Fibroblast of lung (primary cell): ENCODE measurements around the gene APOBEC4. TPM values are rescaled to one million over a fixed set of nuclear protein-coding genes. Genes with fewer than 3 reads are reported as not detected.
A peak's percentile ranks its signal among the peaks of the same experiment; 100 is the strongest.

Experiments used
- DNase-seq, 2 donors: peaks; one replicate each; pipeline versions ENCODE4 v3.0.0 to v3.0.0-alpha.2; 2010; ENCODE audit warnings: low read depth in 2 of 2
- H2AFZ ChIP-seq: 2 replicates; pipeline ENCODE4 v1.5.1; 2012; ENCODE audit warnings: low read length, control low read depth, inconsistent platforms
- H3K27ac ChIP-seq: 2 replicates; pipeline ENCODE4 v1.5.1; 2011; ENCODE audit warnings: low read length, control low read depth; ENCODE audit not compliant: insufficient read depth
- H3K27me3 ChIP-seq: 2 replicates; pipeline ENCODE4 v1.5.1; 2011; ENCODE audit warnings: mild to moderate bottlenecking, low read length; ENCODE audit not compliant: control insufficient read depth, insufficient read depth
- H3K36me3 ChIP-seq: 2 replicates; pipeline ENCODE4 v1.5.1; 2011; ENCODE audit warnings: low read length; ENCODE audit not compliant: control insufficient read depth, insufficient read depth
- H3K4me1 ChIP-seq: 2 replicates; pipeline ENCODE4 v1.5.1; 2011; ENCODE audit warnings: low read length; ENCODE audit not compliant: control insufficient read depth, insufficient read depth; ENCODE audit errors: extremely low read depth
- H3K4me2 ChIP-seq: 2 replicates; pipeline ENCODE4 v1.5.1; 2011; ENCODE audit warnings: low read length, control low read depth; ENCODE audit not compliant: insufficient read depth; ENCODE audit errors: extremely low read depth
- H3K4me3 ChIP-seq, 4 experiments: fragments of 200-600 bp in 1 of 4; sonication (generic) in 1 of 4; replicated peaks in 1 of 4; 2 replicates each; pipeline ENCODE4 v1.5.1; 2011 to 2016; ENCODE audit warnings: low read length in 4 of 4, low read depth in 3 of 4, mild to moderate bottlenecking in 3 of 4, control low read depth in 2 of 4, inconsistent platforms in 1 of 4, mixed read lengths in 1 of 4; ENCODE audit not compliant: insufficient read depth in 1 of 4; ENCODE audit errors: control extremely low read depth in 1 of 4
- H3K79me2 ChIP-seq: 2 replicates; pipeline ENCODE4 v1.5.1; 2012; ENCODE audit warnings: mild to moderate bottlenecking, low read length, inconsistent platforms; ENCODE audit not compliant: control insufficient read depth, insufficient read depth
- H3K9ac ChIP-seq: 2 replicates; pipeline ENCODE4 v1.5.1; 2011; ENCODE audit warnings: mild to moderate bottlenecking, low read length, control low read depth; ENCODE audit not compliant: insufficient read depth
- H3K9me3 ChIP-seq: 2 replicates; pipeline ENCODE4 v1.5.1; 2012; ENCODE audit warnings: low read depth, low read length; ENCODE audit not compliant: control insufficient read depth, insufficient read depth
- H4K20me1 ChIP-seq: 2 replicates; pipeline ENCODE4 v1.5.1; 2011; ENCODE audit warnings: low read length; ENCODE audit not compliant: control insufficient read depth, insufficient read depth; ENCODE audit errors: extremely low read depth
- EZH2 ChIP-seq: IDR thresholded peaks from 2 replicates; pipeline ENCODE4 v1.5.1; 2012; ENCODE audit warnings: low read length, control low read depth, mild to moderate bottlenecking; ENCODE audit errors: missing control alignments
- polyA plus RNA-seq, 2 donors: library from polyadenylated mRNA; depleted of rRNA in 1 of 2; stranded (reverse) in 1 of 2; unstranded in 1 of 2; fragments of >200 nt; gene quantifications; 2 replicates each; pipeline ENCODE4 v1.2.1, GENCODE V29; 2011 to 2012; ENCODE audit warnings: missing spikeins in 1 of 2
- total RNA-seq: library from RNA; depleted of rRNA; stranded (reverse); fragments of >200 nt; gene quantifications from 2 replicates; pipeline ENCODE4 v1.2.1, GENCODE V29; 2014
- TF ChIP-seq, protein P1 (sequence below), 2 donors: IDR thresholded peaks in 1 of 2; conservative IDR thresholded peaks in 1 of 2; 1 replicate in 1 of 2; 2 replicates in 1 of 2; pipeline ENCODE4 v1.5.1; 2011 to 2012; ENCODE audit warnings: low read length in 2 of 2, control low read depth in 1 of 2, inconsistent platforms in 1 of 2, low read depth in 1 of 2, mild to moderate bottlenecking in 1 of 2

APOBEC4 gene
- total and polyA plus RNA-seq, 2 donors (not counting 1 experiment from before 2014, with no cell fraction given): not detected

DNA sequence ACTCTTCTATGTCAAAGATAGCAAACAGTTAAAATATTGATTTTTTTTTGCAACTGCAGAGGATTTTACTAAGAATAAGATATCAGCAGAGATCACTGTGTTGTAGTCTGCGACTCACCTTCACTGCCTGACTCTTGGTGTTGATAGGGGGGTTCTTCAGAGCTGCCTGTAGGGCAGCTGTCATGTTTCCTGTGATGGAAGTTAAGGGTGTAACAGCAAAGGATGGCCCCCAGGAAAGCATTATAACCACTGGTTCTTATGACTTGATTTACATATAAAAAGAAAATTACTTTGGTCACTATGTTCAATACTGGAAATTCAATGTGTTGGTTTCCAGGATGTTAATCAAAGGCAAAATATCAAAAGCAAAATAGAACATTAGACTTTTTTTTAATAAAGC, 20.2 kb downstream of the APOBEC4 start:
- H3K9ac ChIP-seq: no peak overlapping the region
- TF ChIP-seq, protein P1, sequence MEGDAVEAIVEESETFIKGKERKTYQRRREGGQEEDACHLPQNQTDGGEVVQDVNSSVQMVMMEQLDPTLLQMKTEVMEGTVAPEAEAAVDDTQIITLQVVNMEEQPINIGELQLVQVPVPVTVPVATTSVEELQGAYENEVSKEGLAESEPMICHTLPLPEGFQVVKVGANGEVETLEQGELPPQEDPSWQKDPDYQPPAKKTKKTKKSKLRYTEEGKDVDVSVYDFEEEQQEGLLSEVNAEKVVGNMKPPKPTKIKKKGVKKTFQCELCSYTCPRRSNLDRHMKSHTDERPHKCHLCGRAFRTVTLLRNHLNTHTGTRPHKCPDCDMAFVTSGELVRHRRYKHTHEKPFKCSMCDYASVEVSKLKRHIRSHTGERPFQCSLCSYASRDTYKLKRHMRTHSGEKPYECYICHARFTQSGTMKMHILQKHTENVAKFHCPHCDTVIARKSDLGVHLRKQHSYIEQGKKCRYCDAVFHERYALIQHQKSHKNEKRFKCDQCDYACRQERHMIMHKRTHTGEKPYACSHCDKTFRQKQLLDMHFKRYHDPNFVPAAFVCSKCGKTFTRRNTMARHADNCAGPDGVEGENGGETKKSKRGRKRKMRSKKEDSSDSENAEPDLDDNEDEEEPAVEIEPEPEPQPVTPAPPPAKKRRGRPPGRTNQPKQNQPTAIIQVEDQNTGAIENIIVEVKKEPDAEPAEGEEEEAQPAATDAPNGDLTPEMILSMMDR (conservative IDR thresholded peaks at IDR 0.05 in 1 of 2, IDR thresholded peaks at IDR 0.05 in 1 of 2; ENCODE audit: low read depth in 1 of 2, low read length in 2 of 2): no peak
- no peak for TF ChIP-seq EZH2
- no peaks in the 10 kb centered on the region for H4K20me1 ChIP-seq
- no peak for DNase-seq
- H3K36me3 ChIP-seq: peaks cover 4% of the 10 kb centered on the region
- H3K4me2 ChIP-seq: peak overlapping the region; percentile 53
- no peaks in the 10 kb centered on the region for H3K9me3 ChIP-seq
- H3K4me3 ChIP-seq: peak overlapping the region; percentile 76 to 94 (median 84)
- H3K4me1 ChIP-seq: no peaks in the 10 kb centered on the region
- no peaks in the 10 kb centered on the region for H3K27me3 ChIP-seq
- no peak overlapping the region for H2AFZ ChIP-seq
- H3K79me2 ChIP-seq: peaks cover 77% of the 10 kb centered on the region
- no peak overlapping the region for H3K27ac ChIP-seq

- TF ChIP-seq, protein P1 (conservative IDR thresholded peaks at IDR 0.05 in 1 of 2, IDR thresholded peaks at IDR 0.05 in 1 of 2; ENCODE audit: low read depth in 1 of 2, low read length in 2 of 2): no peak
- TF ChIP-seq EZH2: no peak
- Histone ChIP-seq H3K4me3 (peak overlapping the region; percentile 76 to 94 (median 84)), H3K79me2 (peaks cover 78% of the 10 kb centered on the region), H3K36me3 (peaks cover 4% of the 10 kb centered on the region), H4K20me1 (no peaks in the 10 kb centered on the region), H3K4me1 (peaks cover 2% of the 10 kb centered on the region), H3K9me3 (no peaks in the 10 kb centered on the region), H3K4me2 (peak overlapping the region; percentile 53), H3K27me3 (no peaks in the 10 kb centered on the region), H2AFZ (no peak overlapping the region), H3K9ac (no peak overlapping the region), H3K27ac (no peak overlapping the region)
- DNase-seq: peak; percentile 74 to 82
Observed at GRCh38 chr1:183632114-183632513, 21.0 kb downstream of the APOBEC4 start.

DNA sequence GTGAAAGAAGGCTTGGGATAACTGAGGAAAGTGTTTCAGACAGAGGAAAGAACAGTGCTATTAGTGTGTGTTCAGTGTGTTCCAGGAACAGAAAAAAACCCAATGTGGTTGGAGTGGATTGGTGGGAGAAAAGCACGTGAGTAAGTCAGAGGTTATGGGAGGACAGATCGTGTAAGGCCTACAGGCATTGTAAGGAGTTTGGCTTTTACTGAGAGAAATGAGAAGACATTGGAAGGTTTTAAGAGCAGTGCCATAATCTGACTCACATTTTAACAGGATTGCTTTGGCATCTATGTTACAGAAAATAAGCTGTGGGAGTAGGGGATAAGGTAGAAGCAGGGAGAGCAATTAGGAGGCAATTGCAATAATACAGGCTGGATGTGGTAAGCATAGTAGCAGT, 22.4 kb downstream of the APOBEC4 start:
- H3K36me3 ChIP-seq: peaks cover 4% of the 10 kb centered on the region
- H3K4me1 ChIP-seq: peaks cover 2% of the 10 kb centered on the region
- no peak overlapping the region for H2AFZ ChIP-seq
- H3K4me3 ChIP-seq: no peak overlapping the region
- peak; percentile 34 to 50 for DNase-seq
- H3K79me2 ChIP-seq: peaks cover 70% of the 10 kb centered on the region
- no peaks in the 10 kb centered on the region for H4K20me1 ChIP-seq
- TF ChIP-seq, protein P1 (conservative IDR thresholded peaks at IDR 0.05 in 1 of 2, IDR thresholded peaks at IDR 0.05 in 1 of 2; ENCODE audit: low read depth in 1 of 2, low read length in 2 of 2): no peak
- TF ChIP-seq EZH2: no peak
- no peaks in the 10 kb centered on the region for H3K9me3 ChIP-seq
- H3K27me3 ChIP-seq: no peaks in the 10 kb centered on the region
- H3K27ac ChIP-seq: no peak overlapping the region
- H3K9ac ChIP-seq: no peak overlapping the region
- peak overlapping the region; percentile 76 for H3K4me2 ChIP-seq
